ENCODE results near the gene RBM20. TPM values are rescaled to one million over a fixed set of nuclear protein-coding genes. Genes with fewer than 3 reads are reported as not detected.

Gene RBM20
- total and polyA plus RNA-seq, 10 of the 15 experiments (the other 5 are each of a cell fraction or from before 2014, with no cell fraction given) = 0.04 to 0.26 (median 0.15) TPM

- ATAC-seq = peak; percentile 28
- ChIA-PET CTCF (interaction anchor here (0.7 to 4.1 kb wide), 11 partner anchors 8 to 49 kb away, joined by 3 to 27 read pairs (median 5); partner anchors contain the start of gene PDCD4), RAD21 (ENCODE audit: unreplicated experiment) (interaction anchor here (0.7 to 5.9 kb wide), 12 partner anchors 8 to 78 kb away, joined by 3 to 50 read pairs (median 6); partner anchors contain the start of genes BBIP1 and PDCD4), POLR2A (interaction anchor here (1.0 to 6.2 kb wide), 11 partner anchors 8 to 78 kb away, joined by 3 to 43 read pairs (median 7); partner anchors contain the start of gene PDCD4), SMC1A (ENCODE audit: uncharacterized antibody, unreplicated experiment) (interaction anchor here (0.6 to 6.2 kb wide), 11 partner anchors 9 to 109 kb away, joined by 3 to 86 read pairs (median 7); partner anchors contain the start of gene PDCD4)
- no peaks in the 10 kb centered on the region for H4K20me1 ChIP-seq (ENCODE audit: control insufficient read depth, insufficient read depth)
- peaks cover 53% of the 10 kb centered on the region for H3K4me1 ChIP-seq (ENCODE audit: control insufficient read depth, insufficient read depth, low read length)
- intact Hi-C loops (cut with micrococcal nuclease; ENCODE audit: unreplicated experiment) = no loop called here
- no peaks in the 10 kb centered on the region for H3K27me3 ChIP-seq (replicated peaks in 1 of 2; ENCODE audit: control insufficient read depth in 2 of 2, insufficient read depth in 2 of 2, low read length in 1 of 2)
- H3K36me3 ChIP-seq (ENCODE audit: control insufficient read depth in 2 of 2, insufficient read depth in 2 of 2, low read length in 1 of 2) = no peaks in the 10 kb centered on the region
- WGBS (ENCODE audit: insufficient coverage, insufficient replicate concordance, low lambda C conversion rate, missing lambda C conversion rate) = 27% methylated on average over 7 of the region's 7 CpGs
- H3K9me3 ChIP-seq (replicated peaks; ENCODE audit: control insufficient read depth, insufficient read depth, low read length) = peaks cover 2% of the 10 kb centered on the region; the same call in 1 of the 3 replicates
- in situ Hi-C loops (cut with MboI) = no loop called here
- BruUV-seq (replicated peaks) = no TSS peak
- H3K9ac ChIP-seq (ENCODE audit: control insufficient read depth, insufficient read depth, low read length) = 0 out of 2 replicates have a peak overlapping the region, but pooled peaks have one; percentile 1
- DNase-seq (ENCODE audit: low read depth, low spot score) = no peak
- FAIRE-seq = peak; percentile 23
- H3K4me3 ChIP-seq = no peak overlapping the region
- H2AFZ ChIP-seq (ENCODE audit: control insufficient read depth, low read depth, low read length) = peak overlapping the region; percentile 56
- peak overlapping the region; percentile 49 for H3K4me2 ChIP-seq (ENCODE audit: control insufficient read depth, insufficient read depth)
- H3K79me2 ChIP-seq (ENCODE audit: control insufficient read depth, insufficient read depth, low read length) = no peaks in the 10 kb centered on the region
- H3K27ac ChIP-seq (ENCODE audit: control insufficient read depth, insufficient read depth) = peak overlapping the region; percentile 39
- TF ChIP-seq IKZF1 (conservative IDR thresholded peaks at IDR 0.05) (peak; percentile 42; the same call in 1 of the 2 replicates), MTA2 (IDR thresholded peaks at IDR 0.05; ENCODE audit: low read depth) (no peak), CUX1 (IDR thresholded peaks at IDR 0.05; ENCODE audit: insufficient replicate concordance, low read depth, low read length) (no peak), RBBP5 (conservative IDR thresholded peaks at IDR 0.05) (no peak), RFX5 (IDR thresholded peaks at IDR 0.05; ENCODE audit: low read depth, low read length) (no peak), RAD51 (IDR thresholded peaks at IDR 0.05) (peak; percentile 74), ZNF24 (IDR thresholded peaks at IDR 0.05) (peak; percentile 93), KLF5 (IDR thresholded peaks at IDR 0.05; ENCODE audit: partially characterized antibody) (no peak), STAT3 (IDR thresholded peaks at IDR 0.05; ENCODE audit: low read depth, low read length) (no peak), IKZF2 (IDR thresholded peaks at IDR 0.05) (peak; percentile 49 to 55; a peak in 2 of 4 replicates), REST (IDR thresholded peaks at IDR 0.05; ENCODE audit: low read depth, low read length) (peak; percentile 58; the same call in 1 of the 2 replicates), TAF1 (IDR thresholded peaks at IDR 0.05; ENCODE audit: borderline replicate concordance, low read depth, low read length) (no peak), IRF4 (IDR thresholded peaks at IDR 0.05; ENCODE audit: low read depth, low read length) (0 out of 2 replicates have a peak, but pooled peaks have one; percentile 30), EED (IDR thresholded peaks at IDR 0.05; ENCODE audit: low read depth) (0 out of 2 replicates have a peak, but pooled peaks have one; percentile 52), RELA (IDR thresholded peaks at IDR 0.05; ENCODE audit: borderline replicate concordance, partially characterized antibody) (no peak)
Observed at GRCh38 chr10:110852255-110852896, 208.2 kb downstream of the RBM20 start.

Data from GM12878 (cell line).